DOHH2 (cell line): Measurements from ENCODE around the gene EZR.

Experiments used
- EZH2phosphoT487 ChIP-seq: fragments of 200-600 bp; sonication (generic); IDR thresholded peaks from 2 replicates; pipeline ENCODE4 v1.6.1; 2017; ENCODE audit warnings: borderline replicate concordance, mild to moderate bottlenecking, antibody characterized with exemption, low read length, moderate library complexity, mixed read lengths
- TF ChIP-seq, protein P1 (sequence below): fragments of 200-600 bp; sonication (generic); IDR thresholded peaks from one replicate; pipeline ENCODE4 v1.5.1; 2014; ENCODE audit warnings: antibody characterized with exemption, mild to moderate bottlenecking, low read depth, low read length; ENCODE audit not compliant: poor library complexity, severe bottlenecking

DNA sequence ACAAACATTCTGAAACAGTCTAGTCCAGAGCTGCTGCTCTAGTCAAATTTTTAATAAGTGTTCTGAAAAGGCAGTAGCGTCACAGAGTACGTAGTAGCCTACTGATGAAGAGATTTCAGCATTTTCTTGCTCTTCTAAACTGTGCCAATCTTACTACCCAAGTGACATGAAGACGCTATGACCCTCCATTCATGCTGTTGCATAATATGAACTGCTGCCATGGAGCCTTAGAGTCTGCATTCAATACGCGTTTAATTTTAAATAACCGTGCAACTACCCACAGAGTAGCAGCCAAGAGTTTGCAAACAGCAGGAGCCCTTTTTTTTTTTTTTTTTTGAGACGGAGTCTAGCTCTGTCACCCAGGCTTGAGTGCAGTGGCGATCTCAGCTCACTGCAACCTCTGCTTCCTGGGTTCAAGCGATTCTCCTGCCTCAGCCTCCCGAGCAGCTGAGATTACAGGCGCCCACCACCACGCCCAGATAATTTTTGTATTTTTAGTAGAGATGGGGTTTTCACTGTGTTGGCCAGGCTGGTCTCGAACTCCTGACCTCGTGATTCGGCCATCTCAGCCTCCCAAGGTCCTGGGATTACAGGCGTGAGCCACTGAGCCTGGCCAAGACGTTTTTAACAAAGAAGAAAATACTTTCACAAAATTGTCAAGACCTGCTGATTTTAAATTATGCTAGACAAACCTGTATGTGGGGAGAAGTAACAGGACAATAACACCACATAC, 44.3 kb downstream of the EZR start:
- TF ChIP-seq, protein P1, sequence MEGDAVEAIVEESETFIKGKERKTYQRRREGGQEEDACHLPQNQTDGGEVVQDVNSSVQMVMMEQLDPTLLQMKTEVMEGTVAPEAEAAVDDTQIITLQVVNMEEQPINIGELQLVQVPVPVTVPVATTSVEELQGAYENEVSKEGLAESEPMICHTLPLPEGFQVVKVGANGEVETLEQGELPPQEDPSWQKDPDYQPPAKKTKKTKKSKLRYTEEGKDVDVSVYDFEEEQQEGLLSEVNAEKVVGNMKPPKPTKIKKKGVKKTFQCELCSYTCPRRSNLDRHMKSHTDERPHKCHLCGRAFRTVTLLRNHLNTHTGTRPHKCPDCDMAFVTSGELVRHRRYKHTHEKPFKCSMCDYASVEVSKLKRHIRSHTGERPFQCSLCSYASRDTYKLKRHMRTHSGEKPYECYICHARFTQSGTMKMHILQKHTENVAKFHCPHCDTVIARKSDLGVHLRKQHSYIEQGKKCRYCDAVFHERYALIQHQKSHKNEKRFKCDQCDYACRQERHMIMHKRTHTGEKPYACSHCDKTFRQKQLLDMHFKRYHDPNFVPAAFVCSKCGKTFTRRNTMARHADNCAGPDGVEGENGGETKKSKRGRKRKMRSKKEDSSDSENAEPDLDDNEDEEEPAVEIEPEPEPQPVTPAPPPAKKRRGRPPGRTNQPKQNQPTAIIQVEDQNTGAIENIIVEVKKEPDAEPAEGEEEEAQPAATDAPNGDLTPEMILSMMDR = no peak
- TF ChIP-seq EZH2phosphoT487 = no peak
